ENCODE results near the gene SLC25A21. TPM values are rescaled to one million over a fixed set of nuclear protein-coding genes. Genes with fewer than 3 reads are reported as not detected.

The SLC25A21 gene
- total RNA-seq, 2 experiments from 2014 or later: not detected

- H3K4me1 Mint-ChIP-seq: no peaks in the 10 kb centered on the region
- H3K27ac Mint-ChIP-seq: no peak overlapping the region
- H3K4me3 Mint-ChIP-seq: no peak overlapping the region
- no peak for DNase-seq
- no peaks in the 10 kb centered on the region for H3K36me3 Mint-ChIP-seq (ENCODE audit: low read depth)
- H3K27me3 Mint-ChIP-seq: no peaks in the 10 kb centered on the region
- POLR2A ChIA-PET: no interaction called here
- no peaks in the 10 kb centered on the region for H3K9me3 Mint-ChIP-seq
- CTCF ChIA-PET: no interaction called here
Observed at GRCh38 chr14:36848213-36848612, 324.2 kb downstream of the SLC25A21 start.

- ChIA-PET CTCF (no interaction called here), POLR2A (no interaction called here)
- H3K36me3 Mint-ChIP-seq (ENCODE audit: low read depth): no peaks in the 10 kb centered on the region
- no peak for DNase-seq
- no peaks in the 10 kb centered on the region for H3K4me1 Mint-ChIP-seq
- no peaks in the 10 kb centered on the region for H3K27me3 Mint-ChIP-seq
- H3K9me3 Mint-ChIP-seq: no peaks in the 10 kb centered on the region
- no peak overlapping the region for H3K4me3 Mint-ChIP-seq
- H3K27ac Mint-ChIP-seq: no peak overlapping the region
Observed at GRCh38 chr14:36847366-36847765, 325.0 kb downstream of the SLC25A21 start.

- ChIA-PET CTCF (no interaction called here), POLR2A (no interaction called here)
- Mint-ChIP-seq H3K27me3 (no peaks in the 10 kb centered on the region), H3K9me3 (no peaks in the 10 kb centered on the region), H3K4me3 (no peak overlapping the region), H3K27ac (no peak overlapping the region), H3K36me3 (ENCODE audit: low read depth) (no peaks in the 10 kb centered on the region), H3K4me1 (no peaks in the 10 kb centered on the region)
- no peak for DNase-seq
Observed at GRCh38 chr14:36845356-36846012, 326.9 kb downstream of the SLC25A21 start.

- ChIA-PET CTCF (interaction anchor here (0.6 kb wide), 1 partner anchor 59 kb away, joined by 3 read pairs; no protein-coding TSS in a partner anchor), POLR2A (no interaction called here)
- no peak overlapping the region for H3K4me3 Mint-ChIP-seq
Observed at GRCh38 chr14:36844443-36845195, 327.8 kb downstream of the SLC25A21 start.

GRCh38 chr14:36843410-36843809 lies 329.0 kb downstream of the SLC25A21 start:
- Mint-ChIP-seq H3K4me1 (no peaks in the 10 kb centered on the region), H3K4me3 (no peak overlapping the region), H3K27me3 (no peaks in the 10 kb centered on the region), H3K27ac (no peak overlapping the region), H3K36me3 (ENCODE audit: low read depth) (no peaks in the 10 kb centered on the region), H3K9me3 (no peaks in the 10 kb centered on the region)
- no peak for DNase-seq
- ChIA-PET POLR2A (no interaction called here), CTCF (no interaction called here)

More at GRCh38 chr14:36844443-36845195, 327.8 kb downstream of the SLC25A21 start:
- H3K9me3 Mint-ChIP-seq: no peaks in the 10 kb centered on the region
- no peak overlapping the region for H3K27ac Mint-ChIP-seq
- no peaks in the 10 kb centered on the region for H3K4me1 Mint-ChIP-seq
- no peaks in the 10 kb centered on the region for H3K27me3 Mint-ChIP-seq
- no peak for DNase-seq
- H3K36me3 Mint-ChIP-seq (ENCODE audit: low read depth): no peaks in the 10 kb centered on the region

- DNase-seq: no peak
- Mint-ChIP-seq H3K36me3 (ENCODE audit: low read depth) (no peaks in the 10 kb centered on the region), H3K4me3 (no peak overlapping the region), H3K9me3 (peaks cover 3% of the 10 kb centered on the region), H3K4me1 (no peaks in the 10 kb centered on the region), H3K27ac (no peak overlapping the region), H3K27me3 (no peaks in the 10 kb centered on the region)
- POLR2A ChIA-PET: no interaction called here
- CTCF ChIA-PET: no interaction called here
Observed at GRCh38 chr14:36835128-36835527, 337.3 kb downstream of the SLC25A21 start.

- no peak for DNase-seq
- H3K9me3 Mint-ChIP-seq: peaks cover 3% of the 10 kb centered on the region
- ChIA-PET CTCF (no interaction called here), POLR2A (no interaction called here)
- no peaks in the 10 kb centered on the region for H3K27me3 Mint-ChIP-seq
- no peak overlapping the region for H3K4me3 Mint-ChIP-seq
- H3K36me3 Mint-ChIP-seq (ENCODE audit: low read depth): no peaks in the 10 kb centered on the region
- no peaks in the 10 kb centered on the region for H3K4me1 Mint-ChIP-seq
- H3K27ac Mint-ChIP-seq: no peak overlapping the region
Observed at GRCh38 chr14:36834293-36834692, 338.1 kb downstream of the SLC25A21 start.

- DNase-seq: no peak
- no peaks in the 10 kb centered on the region for H3K36me3 Mint-ChIP-seq (ENCODE audit: low read depth)
- H3K4me3 Mint-ChIP-seq: no peak overlapping the region
- no peaks in the 10 kb centered on the region for H3K4me1 Mint-ChIP-seq
- ChIA-PET POLR2A (no interaction called here), CTCF (no interaction called here)
- no peaks in the 10 kb centered on the region for H3K27me3 Mint-ChIP-seq
- no peaks in the 10 kb centered on the region for H3K9me3 Mint-ChIP-seq
- no peak overlapping the region for H3K27ac Mint-ChIP-seq
Observed at GRCh38 chr14:36829547-36829946, 342.9 kb downstream of the SLC25A21 start.

GRCh38 chr14:36827861-36828260 lies 344.5 kb downstream of the SLC25A21 start:
- no peaks in the 10 kb centered on the region for H3K4me1 Mint-ChIP-seq
- ChIA-PET CTCF (no interaction called here), POLR2A (no interaction called here)
- H3K36me3 Mint-ChIP-seq (ENCODE audit: low read depth): no peaks in the 10 kb centered on the region
- no peak overlapping the region for H3K4me3 Mint-ChIP-seq
- DNase-seq: no peak
- H3K9me3 Mint-ChIP-seq: no peaks in the 10 kb centered on the region
- H3K27me3 Mint-ChIP-seq: no peaks in the 10 kb centered on the region
- H3K27ac Mint-ChIP-seq: no peak overlapping the region

- H3K27me3 Mint-ChIP-seq: no peaks in the 10 kb centered on the region
- no peak overlapping the region for H3K27ac Mint-ChIP-seq
- ChIA-PET CTCF (no interaction called here), POLR2A (no interaction called here)
- DNase-seq: no peak
- no peaks in the 10 kb centered on the region for H3K9me3 Mint-ChIP-seq
- no peak overlapping the region for H3K4me3 Mint-ChIP-seq
- no peaks in the 10 kb centered on the region for H3K4me1 Mint-ChIP-seq
- H3K36me3 Mint-ChIP-seq (ENCODE audit: low read depth): no peaks in the 10 kb centered on the region
Observed at GRCh38 chr14:36826614-36827013, 345.8 kb downstream of the SLC25A21 start.

GRCh38 chr14:36824854-36825253 lies 347.6 kb downstream of the SLC25A21 start:
- H3K9me3 Mint-ChIP-seq: no peaks in the 10 kb centered on the region
- H3K4me3 Mint-ChIP-seq: no peak overlapping the region
- ChIA-PET POLR2A (no interaction called here), CTCF (no interaction called here)
- no peak overlapping the region for H3K27ac Mint-ChIP-seq
- no peaks in the 10 kb centered on the region for H3K4me1 Mint-ChIP-seq
- H3K27me3 Mint-ChIP-seq: no peaks in the 10 kb centered on the region
- DNase-seq: no peak
- no peaks in the 10 kb centered on the region for H3K36me3 Mint-ChIP-seq (ENCODE audit: low read depth)

- Mint-ChIP-seq H3K9me3 (no peaks in the 10 kb centered on the region), H3K36me3 (ENCODE audit: low read depth) (no peaks in the 10 kb centered on the region), H3K27ac (no peak overlapping the region), H3K27me3 (no peaks in the 10 kb centered on the region), H3K4me1 (no peaks in the 10 kb centered on the region), H3K4me3 (no peak overlapping the region)
- ChIA-PET CTCF (no interaction called here), POLR2A (no interaction called here)
- DNase-seq: no peak
Observed at GRCh38 chr14:36823651-36824050, 348.8 kb downstream of the SLC25A21 start.

- POLR2A ChIA-PET: no interaction called here
- Mint-ChIP-seq H3K4me1 (no peaks in the 10 kb centered on the region), H3K27me3 (no peaks in the 10 kb centered on the region), H3K27ac (no peak overlapping the region), H3K9me3 (no peaks in the 10 kb centered on the region), H3K36me3 (ENCODE audit: low read depth) (no peaks in the 10 kb centered on the region), H3K4me3 (no peak overlapping the region)
- DNase-seq: no peak
- CTCF ChIA-PET: no interaction called here
Observed at GRCh38 chr14:36822685-36823084, 349.7 kb downstream of the SLC25A21 start.

GRCh38 chr14:36820901-36821300 lies 351.5 kb downstream of the SLC25A21 start:
- Mint-ChIP-seq H3K4me3 (no peak overlapping the region), H3K9me3 (no peaks in the 10 kb centered on the region), H3K27me3 (no peaks in the 10 kb centered on the region), H3K27ac (no peak overlapping the region), H3K36me3 (ENCODE audit: low read depth) (no peaks in the 10 kb centered on the region), H3K4me1 (no peaks in the 10 kb centered on the region)
- no peak for DNase-seq
- POLR2A ChIA-PET: no interaction called here
- CTCF ChIA-PET: no interaction called here

Measured in activated CD4-positive, alpha-beta memory T cell treated with anti-CD3 and anti-CD28 coated beads, Interleukin-2, amount 10 ng/mL, durations not matched to agents 7 days and 5 days (primary cell).